ENCODE data around the gene UBE2G1. TPM values are rescaled to one million over a fixed set of nuclear protein-coding genes. Genes with fewer than 3 reads are reported as not detected.

Gene UBE2G1
- total RNA-seq, 1 experiment from 2014 or later = 56.8 TPM

DNA sequence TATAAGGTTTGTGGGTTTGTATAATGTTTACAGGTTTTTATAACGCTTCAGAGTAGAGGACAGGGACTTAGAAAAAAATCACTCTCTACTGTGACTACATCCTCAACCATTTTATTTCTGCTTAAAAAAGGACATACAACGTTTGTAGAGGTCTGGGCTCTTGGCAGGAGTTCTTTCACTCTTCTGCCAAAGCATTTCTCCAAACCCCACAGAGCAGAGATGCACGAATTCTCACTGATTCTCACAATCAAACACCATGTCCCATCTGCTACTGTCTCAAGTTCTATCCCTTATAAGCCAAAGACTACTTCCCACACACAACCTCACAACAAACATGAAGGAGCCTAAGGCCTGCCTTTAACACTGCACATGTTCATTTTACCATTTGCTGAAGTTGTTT, 95.7 kb downstream of the UBE2G1 start:
- no peak overlapping the region for H3K27ac Mint-ChIP-seq (ENCODE audit: unreplicated experiment)
- intact Hi-C loops (cut with micrococcal nuclease; ENCODE audit: unreplicated experiment) = no loop called here
- no TSS peak for BruUV-seq (replicated peaks)
- POLR2A ChIA-PET = no interaction called here
- CTCF ChIA-PET = no interaction called here
- Histone ChIP-seq H3K9me3 (no peaks in the 10 kb centered on the region), H3K4me1 (no peaks in the 10 kb centered on the region), H3K27me3 (replicated peaks; ENCODE audit: control insufficient read depth, insufficient read depth, low read length) (no peaks in the 10 kb centered on the region), H3K4me3 (ENCODE audit: low read depth, low read length) (no peak overlapping the region), H3K36me3 (ENCODE audit: control insufficient read depth, insufficient read depth, low read length) (no peaks in the 10 kb centered on the region)
- H3K4me1 Mint-ChIP-seq (ENCODE audit: low read depth, unreplicated experiment) = peaks cover 2% of the 10 kb centered on the region
- H3K36me3 Mint-ChIP-seq (ENCODE audit: insufficient read depth, unreplicated experiment) = peaks cover 12% of the 10 kb centered on the region
- H3K4me3 Mint-ChIP-seq (ENCODE audit: unreplicated experiment) = no peak overlapping the region
- TF ChIP-seq, protein P1, sequence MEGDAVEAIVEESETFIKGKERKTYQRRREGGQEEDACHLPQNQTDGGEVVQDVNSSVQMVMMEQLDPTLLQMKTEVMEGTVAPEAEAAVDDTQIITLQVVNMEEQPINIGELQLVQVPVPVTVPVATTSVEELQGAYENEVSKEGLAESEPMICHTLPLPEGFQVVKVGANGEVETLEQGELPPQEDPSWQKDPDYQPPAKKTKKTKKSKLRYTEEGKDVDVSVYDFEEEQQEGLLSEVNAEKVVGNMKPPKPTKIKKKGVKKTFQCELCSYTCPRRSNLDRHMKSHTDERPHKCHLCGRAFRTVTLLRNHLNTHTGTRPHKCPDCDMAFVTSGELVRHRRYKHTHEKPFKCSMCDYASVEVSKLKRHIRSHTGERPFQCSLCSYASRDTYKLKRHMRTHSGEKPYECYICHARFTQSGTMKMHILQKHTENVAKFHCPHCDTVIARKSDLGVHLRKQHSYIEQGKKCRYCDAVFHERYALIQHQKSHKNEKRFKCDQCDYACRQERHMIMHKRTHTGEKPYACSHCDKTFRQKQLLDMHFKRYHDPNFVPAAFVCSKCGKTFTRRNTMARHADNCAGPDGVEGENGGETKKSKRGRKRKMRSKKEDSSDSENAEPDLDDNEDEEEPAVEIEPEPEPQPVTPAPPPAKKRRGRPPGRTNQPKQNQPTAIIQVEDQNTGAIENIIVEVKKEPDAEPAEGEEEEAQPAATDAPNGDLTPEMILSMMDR (IDR thresholded peaks at IDR 0.05; ENCODE audit: insufficient read depth in 1 of 2, low read depth in 1 of 2, low read length in 1 of 2, severe bottlenecking in 1 of 2, unreplicated experiment in 1 of 2) = no peak
- no peaks in the 10 kb centered on the region for H3K27me3 Mint-ChIP-seq (ENCODE audit: insufficient read depth, unreplicated experiment)
- no peaks in the 10 kb centered on the region for H3K9me3 Mint-ChIP-seq (ENCODE audit: unreplicated experiment)
- DNase-seq = no peak

DNA sequence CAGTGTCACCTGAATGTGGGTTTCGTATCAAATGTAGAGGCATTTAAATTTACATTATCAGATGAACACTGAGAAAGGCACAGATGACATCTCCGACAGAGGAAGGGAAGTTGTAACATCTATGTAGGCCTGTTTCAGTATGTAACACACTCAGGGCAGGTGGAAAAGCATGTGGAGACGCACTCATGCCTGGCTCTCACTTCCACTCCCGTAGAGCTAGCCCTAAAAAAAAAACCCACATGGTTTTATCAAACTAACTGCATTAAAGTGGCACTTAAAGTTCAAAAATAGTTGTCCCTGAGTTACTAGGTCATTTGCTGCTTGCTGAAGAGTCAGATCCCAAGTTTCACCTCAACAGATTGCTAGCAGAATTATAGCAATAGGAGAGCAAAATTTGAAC, 96.6 kb downstream of the UBE2G1 start:
- POLR2A ChIA-PET = no interaction called here
- BruUV-seq (replicated peaks) = no TSS peak
- intact Hi-C loops (cut with micrococcal nuclease; ENCODE audit: unreplicated experiment) = no loop called here
- Mint-ChIP-seq H3K27me3 (ENCODE audit: insufficient read depth, unreplicated experiment) (no peaks in the 10 kb centered on the region), H3K4me1 (ENCODE audit: low read depth, unreplicated experiment) (no peaks in the 10 kb centered on the region), H3K36me3 (ENCODE audit: insufficient read depth, unreplicated experiment) (peaks cover 9% of the 10 kb centered on the region), H3K9me3 (ENCODE audit: unreplicated experiment) (no peaks in the 10 kb centered on the region), H3K27ac (ENCODE audit: unreplicated experiment) (no peak overlapping the region), H3K4me3 (ENCODE audit: unreplicated experiment) (no peak overlapping the region)
- H3K9me3 ChIP-seq = no peaks in the 10 kb centered on the region
- H3K27me3 ChIP-seq (replicated peaks; ENCODE audit: control insufficient read depth, insufficient read depth, low read length) = no peaks in the 10 kb centered on the region
- no peak overlapping the region for H3K4me3 ChIP-seq (ENCODE audit: low read depth, low read length)
- H3K4me1 ChIP-seq = no peaks in the 10 kb centered on the region
- TF ChIP-seq, protein P1 (IDR thresholded peaks at IDR 0.05; ENCODE audit: insufficient read depth in 1 of 2, low read depth in 1 of 2, low read length in 1 of 2, severe bottlenecking in 1 of 2, unreplicated experiment in 1 of 2) = no peak
- CTCF ChIA-PET = no interaction called here
- H3K36me3 ChIP-seq (ENCODE audit: control insufficient read depth, insufficient read depth, low read length) = no peaks in the 10 kb centered on the region
- DNase-seq = no peak

DNA sequence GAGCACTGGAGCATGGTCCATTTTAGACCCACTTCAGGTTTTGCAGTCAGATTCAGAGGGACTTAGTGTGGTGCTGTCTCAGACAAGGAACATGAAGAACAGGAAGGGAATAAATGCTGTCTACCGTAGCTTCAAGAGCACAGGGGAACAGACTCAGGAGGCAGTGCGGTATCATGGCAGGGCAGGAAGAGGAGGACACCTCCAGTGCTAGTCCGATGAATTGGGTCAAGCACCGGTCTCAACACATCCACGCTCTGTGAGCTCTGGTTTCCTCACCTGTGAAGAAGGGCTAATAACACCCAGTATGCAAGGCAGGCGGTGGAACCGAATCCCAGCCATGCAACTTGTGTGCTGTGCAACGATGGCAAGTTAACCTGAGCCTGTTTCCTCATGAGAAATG, 99.1 kb downstream of the UBE2G1 start:
- no TSS peak for BruUV-seq (replicated peaks)
- no peak for DNase-seq
- peaks cover 9% of the 10 kb centered on the region for H3K4me1 Mint-ChIP-seq (ENCODE audit: low read depth, unreplicated experiment)
- intact Hi-C loops (cut with micrococcal nuclease; ENCODE audit: unreplicated experiment) = no loop called here
- no peak overlapping the region for H3K4me3 Mint-ChIP-seq (ENCODE audit: unreplicated experiment)
- Histone ChIP-seq H3K27me3 (replicated peaks; ENCODE audit: control insufficient read depth, insufficient read depth, low read length) (no peaks in the 10 kb centered on the region), H3K9me3 (no peaks in the 10 kb centered on the region), H3K4me3 (ENCODE audit: low read depth, low read length) (no peak overlapping the region), H3K4me1 (no peaks in the 10 kb centered on the region), H3K36me3 (ENCODE audit: control insufficient read depth, insufficient read depth, low read length) (no peaks in the 10 kb centered on the region)
- no peaks in the 10 kb centered on the region for H3K27me3 Mint-ChIP-seq (ENCODE audit: insufficient read depth, unreplicated experiment)
- H3K27ac Mint-ChIP-seq (ENCODE audit: unreplicated experiment) = no peak overlapping the region
- H3K36me3 Mint-ChIP-seq (ENCODE audit: insufficient read depth, unreplicated experiment) = peaks cover 18% of the 10 kb centered on the region
- CTCF ChIA-PET = no interaction called here
- POLR2A ChIA-PET = interaction anchor here (0.6 kb wide), 1 partner anchor 51 kb away, joined by 4 read pairs; no protein-coding TSS in a partner anchor
- no peaks in the 10 kb centered on the region for H3K9me3 Mint-ChIP-seq (ENCODE audit: unreplicated experiment)
- TF ChIP-seq, protein P1 (IDR thresholded peaks at IDR 0.05; ENCODE audit: insufficient read depth in 1 of 2, low read depth in 1 of 2, low read length in 1 of 2, severe bottlenecking in 1 of 2, unreplicated experiment in 1 of 2) = no peak

All from Caco-2 (cell line).